Measurements from ENCODE around the gene XYLT2.
"Not testable (repeated sequence)": the region's sequence is repeated elsewhere in the genome, so short reads cannot be mapped to it uniquely, and the experiment has no call there.

The XYLT2 gene

GRCh38 chr17:50345432-50346312 is at the start of gene XYLT2:
TSS of gene XYLT2 (plus strand) at chr17:50346126. CDS start at chr17:50346141, 15 bp downstream.
- DNase-seq (ENCODE audit: low spot score): peak; percentile 88

DNA sequence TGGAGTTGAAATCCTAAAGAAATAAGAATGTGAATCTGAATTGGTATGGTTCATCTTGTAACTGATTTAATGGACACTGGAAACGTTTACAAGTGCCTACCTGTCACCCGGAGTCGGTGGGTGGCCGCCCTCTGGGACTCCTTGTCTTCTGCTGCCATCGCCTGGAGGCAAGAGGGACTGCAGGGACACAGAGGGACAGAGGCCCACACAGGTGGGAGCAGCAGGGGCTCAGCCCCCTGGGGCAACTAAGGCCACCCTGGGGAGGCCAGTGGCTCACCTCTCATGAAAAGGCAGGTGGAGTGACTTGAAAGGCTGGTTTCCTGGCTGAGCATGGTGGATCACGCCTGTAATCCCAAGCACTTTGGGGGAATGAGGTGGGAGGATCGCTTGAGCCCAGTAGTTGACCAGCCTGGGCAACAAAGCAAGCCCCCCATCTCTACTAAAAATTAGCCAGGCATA is 48.5 kb upstream of the XYLT2 start:
- peak; percentile 77 for DNase-seq (ENCODE audit: low spot score)

GRCh38 chr17:50298018-50298417 is 47.9 kb upstream of the XYLT2 start:
- DNase-seq (ENCODE audit: low spot score): no peak

- no peak for DNase-seq (ENCODE audit: low spot score)
These were observed 46.1 kb upstream of the XYLT2 start for GRCh38 chr17:50299776-50300175.

DNA sequence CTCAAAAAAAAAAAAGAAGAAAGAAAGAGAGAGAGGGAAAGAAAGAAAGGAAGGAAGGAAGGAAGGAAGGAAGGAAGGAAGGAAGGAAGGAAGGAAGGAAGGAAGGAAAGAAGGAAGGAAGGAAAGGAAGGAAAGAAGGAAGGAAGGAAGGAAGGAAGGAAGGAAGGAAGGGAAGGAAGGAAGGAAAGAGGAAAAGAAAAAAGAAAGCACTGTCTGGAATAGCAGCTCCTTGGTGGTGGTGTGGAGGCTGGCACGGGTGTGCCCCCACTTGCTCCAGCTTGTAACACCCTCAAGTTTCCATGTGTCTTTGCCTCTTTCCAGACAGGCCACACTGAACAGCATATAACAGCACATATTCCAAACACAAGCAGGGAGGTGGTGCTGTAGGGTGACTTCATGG is 45.1 kb upstream of the XYLT2 start:
- DNase-seq (ENCODE audit: low spot score): not testable (repeated sequence)

GRCh38 chr17:50301891-50302584 is 43.9 kb upstream of the XYLT2 start:
- DNase-seq (ENCODE audit: low spot score): no peak

- no peak for DNase-seq (ENCODE audit: low spot score)
These were observed 42.9 kb upstream of the XYLT2 start for GRCh38 chr17:50303051-50303450.

- no peak for DNase-seq (ENCODE audit: low spot score)
These were observed 42.3 kb upstream of the XYLT2 start for GRCh38 chr17:50303596-50303995.

DNA sequence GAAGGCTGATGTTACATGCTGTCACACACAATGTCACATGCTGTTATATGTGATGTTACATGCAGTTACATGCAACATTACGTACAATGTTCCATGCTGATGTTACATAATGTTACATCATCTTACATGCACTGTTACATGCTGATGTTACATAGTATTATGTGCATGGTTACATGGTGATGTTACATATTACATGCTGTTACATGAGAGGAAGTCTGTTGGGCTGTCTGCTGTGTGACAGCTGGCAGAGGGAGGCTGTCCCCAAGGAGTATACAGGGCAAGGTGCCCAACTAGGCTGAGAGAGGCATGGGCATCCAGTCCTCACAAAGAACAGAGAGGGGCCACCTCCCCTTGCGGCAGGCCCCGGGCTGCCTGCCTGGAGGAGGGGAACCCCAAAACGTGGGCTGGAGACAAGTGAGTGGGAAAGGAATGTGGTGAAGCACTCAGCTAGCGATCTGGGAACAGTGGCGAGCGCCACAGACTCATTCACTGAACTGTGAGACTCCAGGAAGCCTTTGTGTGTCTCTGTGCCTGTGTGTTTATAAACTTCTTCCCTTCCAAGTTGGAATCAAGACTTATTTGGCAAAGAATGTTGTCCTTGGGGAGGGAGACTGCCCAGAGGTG is 41.0 kb upstream of the XYLT2 start:
- peak; percentile 19 for DNase-seq (ENCODE audit: low spot score)

DNA sequence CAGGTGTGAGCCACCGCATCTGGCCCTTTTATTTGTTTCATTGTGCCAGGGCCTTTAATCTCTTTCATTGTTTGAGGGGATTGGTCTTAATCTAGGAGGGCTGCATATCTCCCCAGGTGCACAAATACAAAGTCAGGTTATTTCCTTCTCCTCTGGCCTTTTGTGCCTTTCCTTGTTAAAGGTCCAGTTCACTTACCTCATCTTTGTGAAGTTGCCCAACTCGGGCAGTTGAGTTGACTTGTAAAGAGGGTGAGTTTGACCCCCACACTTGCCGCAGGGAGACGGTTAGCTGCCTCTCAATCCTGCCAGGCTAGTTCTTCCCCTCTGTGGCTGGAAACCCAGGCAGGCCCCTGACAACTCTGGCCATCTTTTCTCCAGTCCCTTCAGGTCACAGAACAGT is 38.3 kb upstream of the XYLT2 start:
- no peak for DNase-seq (ENCODE audit: low spot score)

GRCh38 chr17:50308666-50309065 is 37.3 kb upstream of the XYLT2 start:
- DNase-seq (ENCODE audit: low spot score): no peak

DNA sequence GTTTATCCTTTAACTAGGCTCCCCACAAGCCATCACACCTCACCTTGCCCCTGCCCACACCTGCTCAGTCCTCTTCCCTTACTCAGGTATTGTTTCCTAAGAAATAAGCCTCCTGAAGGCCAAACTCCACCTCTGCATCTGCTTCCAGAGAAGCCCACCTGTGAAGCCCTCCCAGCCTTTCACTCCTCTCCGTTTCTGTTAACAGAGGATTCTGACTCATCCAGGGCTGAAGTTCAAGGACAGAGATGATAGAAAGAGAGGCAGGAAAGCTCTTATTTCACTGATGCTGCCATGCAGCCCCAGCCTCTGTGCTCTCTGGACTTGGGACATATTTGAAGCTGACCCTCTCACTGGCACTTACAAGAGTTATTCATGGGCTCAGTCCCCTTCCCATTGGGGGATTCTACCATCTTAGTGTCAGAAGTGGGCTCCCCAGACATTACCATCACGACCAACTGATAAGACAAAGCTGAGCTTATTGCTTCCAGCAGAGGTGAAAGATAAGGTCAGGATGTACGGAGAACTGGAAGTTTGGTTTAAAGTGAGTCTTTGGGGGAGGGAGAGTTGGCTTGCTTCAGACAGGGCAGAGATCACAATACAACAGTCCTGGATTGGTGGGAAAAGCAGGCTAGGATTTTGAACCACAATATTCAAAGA is 35.3 kb upstream of the XYLT2 start:
- no peak for DNase-seq (ENCODE audit: low spot score)

DNA sequence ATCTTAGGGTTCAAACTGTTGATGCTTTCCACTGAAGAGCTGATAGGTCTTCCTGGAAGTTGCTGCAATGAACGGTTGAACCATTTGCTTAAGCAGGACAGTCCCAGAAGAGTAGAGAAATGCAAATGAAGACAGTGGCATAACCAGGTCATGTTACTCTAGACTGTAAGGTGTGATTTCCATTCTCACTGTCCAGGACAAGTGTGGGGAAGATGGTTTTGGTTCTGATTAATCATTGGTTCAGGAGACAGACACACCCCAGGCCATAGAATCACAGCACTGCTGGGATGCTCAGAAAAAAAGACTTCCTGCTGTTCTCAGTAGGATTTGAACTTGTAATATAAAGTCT is 34.8 kb upstream of the XYLT2 start:
- no peak for DNase-seq (ENCODE audit: low spot score)

DNA sequence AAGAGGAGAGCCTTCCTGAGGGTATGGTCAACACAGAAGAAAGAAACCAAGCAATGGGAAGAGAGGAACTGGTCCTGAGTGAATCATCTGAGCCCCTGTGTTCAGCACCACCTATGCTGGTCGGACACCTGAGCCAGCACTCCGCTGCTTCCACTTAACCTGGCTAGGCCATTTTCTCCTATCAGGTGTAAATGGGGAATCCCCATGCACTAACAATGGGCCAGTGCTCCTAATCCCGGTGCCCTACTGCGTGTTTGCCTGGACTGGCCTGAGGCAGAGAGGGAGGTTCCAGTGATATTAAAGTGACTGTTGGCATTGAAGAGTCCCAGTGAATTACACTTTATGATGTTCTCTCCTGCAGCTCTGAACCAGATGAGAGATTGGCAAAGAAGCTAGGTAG is 34.4 kb upstream of the XYLT2 start:
- DNase-seq (ENCODE audit: low spot score): no peak

DNA sequence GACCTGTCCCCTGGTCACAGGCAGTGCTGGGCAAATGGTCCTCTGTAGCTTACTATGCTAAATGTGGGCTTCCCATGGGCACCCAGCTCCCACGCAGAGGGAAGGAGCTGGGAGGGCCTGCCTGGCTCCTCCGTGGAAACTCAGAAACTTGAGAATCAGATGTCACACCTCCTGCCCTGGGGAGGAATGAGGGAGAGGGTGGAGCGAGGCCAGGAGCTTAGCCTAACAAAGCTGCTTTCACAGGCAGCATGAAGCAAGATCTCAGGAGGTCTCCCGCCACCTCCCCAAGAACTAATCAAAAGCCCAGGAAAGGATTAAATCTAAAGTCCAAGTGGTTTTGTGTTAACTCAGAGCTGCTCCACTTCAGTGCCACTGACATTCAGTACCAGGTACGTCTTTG is 33.6 kb upstream of the XYLT2 start:
- no peak for DNase-seq (ENCODE audit: low spot score)

- DNase-seq (ENCODE audit: low spot score): no peak
These were observed 31.4 kb upstream of the XYLT2 start for GRCh38 chr17:50314456-50315011.

DNA sequence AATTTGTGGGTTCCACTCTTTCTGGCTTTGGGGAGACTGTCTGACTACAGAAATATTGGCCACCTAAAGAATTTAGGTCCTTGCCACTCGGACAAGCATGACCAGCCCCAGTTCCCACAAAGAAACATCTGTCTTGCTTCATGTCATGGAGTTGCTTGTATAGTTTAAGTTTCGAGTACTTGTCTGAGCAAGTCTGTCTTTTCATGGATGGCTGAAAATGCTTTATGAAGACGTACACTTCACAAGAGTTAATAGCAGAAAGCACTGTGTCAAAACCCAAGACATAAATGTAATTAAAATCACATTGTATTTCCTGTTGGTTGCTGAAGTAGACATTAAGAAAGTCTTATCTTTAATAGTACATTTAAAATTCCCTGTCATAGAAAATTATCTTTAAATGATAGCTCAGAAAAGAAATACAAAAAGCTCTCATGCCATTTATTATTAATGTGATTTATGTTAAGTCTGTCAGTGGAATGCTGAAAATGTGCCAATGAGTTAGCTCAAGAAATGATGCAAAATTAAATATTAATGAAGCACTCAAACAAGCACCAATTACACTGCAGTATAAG is 29.8 kb upstream of the XYLT2 start:
- DNase-seq (ENCODE audit: low spot score): peak; percentile 10

DNA sequence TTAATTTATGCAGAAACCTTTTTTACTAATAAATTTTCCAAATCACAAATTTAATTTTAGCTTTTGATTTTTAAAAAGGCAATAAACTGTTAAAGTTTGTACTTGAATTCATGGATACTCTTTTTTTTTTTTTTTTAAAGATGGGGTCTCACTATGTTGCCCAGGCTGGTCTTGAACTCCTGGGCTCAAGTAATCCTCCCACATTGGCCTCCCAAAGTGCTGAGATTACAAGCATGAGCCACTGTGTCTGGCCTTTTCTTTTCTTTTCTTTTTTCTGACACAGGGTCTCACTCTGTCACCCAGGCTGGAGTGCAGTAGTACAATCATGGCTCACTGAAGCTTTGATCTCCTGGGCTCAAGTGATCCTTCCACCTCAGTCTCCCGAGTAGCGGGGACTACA is 29.3 kb upstream of the XYLT2 start:
- DNase-seq (ENCODE audit: low spot score): not testable (repeated sequence)

DNA sequence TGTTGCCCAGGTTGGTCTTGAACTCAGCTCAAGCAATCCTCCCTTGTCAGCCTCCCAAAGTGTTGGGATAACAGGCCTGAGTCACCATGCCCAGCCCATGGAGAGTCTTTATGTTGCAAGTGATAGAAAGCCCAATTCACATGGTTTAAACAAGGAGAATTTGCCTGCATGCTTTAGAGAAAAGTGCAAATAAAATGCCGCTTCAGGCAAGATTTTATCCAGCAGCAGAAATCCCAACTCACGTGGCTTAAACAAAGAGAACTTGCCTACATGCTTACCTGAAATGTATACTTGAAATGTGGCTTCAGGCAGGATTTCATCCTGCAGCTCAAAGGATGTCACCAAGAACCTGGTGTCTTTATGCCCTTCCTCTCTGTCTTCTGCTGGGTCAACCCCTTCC is 28.8 kb upstream of the XYLT2 start:
- DNase-seq (ENCODE audit: low spot score): no peak

DNA sequence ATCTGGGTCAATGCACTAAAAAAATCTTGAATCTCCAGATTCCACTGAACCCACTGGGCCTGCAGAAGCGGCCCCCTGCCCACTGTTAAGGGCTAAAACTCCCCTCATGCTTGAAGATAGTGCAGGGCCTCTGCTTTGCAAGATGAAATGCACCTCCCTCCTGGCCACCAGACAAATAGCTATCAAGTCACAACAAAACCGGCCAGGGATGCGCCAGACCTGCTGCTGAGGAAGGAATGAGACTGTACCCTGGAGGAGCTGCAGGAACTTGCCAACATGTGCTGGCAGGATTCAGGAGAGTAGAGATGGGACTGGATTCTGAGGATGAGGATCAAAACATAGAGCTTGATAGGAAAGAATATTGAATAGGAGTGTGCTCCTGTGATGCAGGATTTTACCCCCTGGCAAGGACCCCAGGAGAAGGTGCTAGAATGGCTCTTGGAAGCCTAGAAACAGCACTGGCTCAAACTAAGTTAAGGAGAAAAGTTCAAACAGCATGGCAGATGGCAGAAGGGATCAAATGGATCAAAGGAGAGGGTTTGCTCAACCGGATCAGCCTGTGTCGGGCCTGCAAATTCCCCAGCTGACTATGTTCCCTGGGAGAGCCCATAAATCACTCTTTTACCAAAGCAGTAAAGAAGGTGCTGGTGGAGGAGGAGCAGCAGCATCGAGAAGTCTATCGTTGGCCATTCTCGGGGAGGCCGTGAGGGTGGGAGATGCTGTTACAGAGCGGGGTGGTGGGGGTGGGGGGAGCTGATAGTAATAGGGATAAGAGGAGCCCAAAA is 27.2 kb upstream of the XYLT2 start:
- no peak for DNase-seq (ENCODE audit: low spot score)
